ENCODE measurements around the gene ELMOD3. TPM values are rescaled to one million over a fixed set of nuclear protein-coding genes. Genes with fewer than 3 reads are reported as not detected.

Gene ELMOD3
- total RNA-seq, 1 experiment from 2014 or later: 16.2 TPM

DNA sequence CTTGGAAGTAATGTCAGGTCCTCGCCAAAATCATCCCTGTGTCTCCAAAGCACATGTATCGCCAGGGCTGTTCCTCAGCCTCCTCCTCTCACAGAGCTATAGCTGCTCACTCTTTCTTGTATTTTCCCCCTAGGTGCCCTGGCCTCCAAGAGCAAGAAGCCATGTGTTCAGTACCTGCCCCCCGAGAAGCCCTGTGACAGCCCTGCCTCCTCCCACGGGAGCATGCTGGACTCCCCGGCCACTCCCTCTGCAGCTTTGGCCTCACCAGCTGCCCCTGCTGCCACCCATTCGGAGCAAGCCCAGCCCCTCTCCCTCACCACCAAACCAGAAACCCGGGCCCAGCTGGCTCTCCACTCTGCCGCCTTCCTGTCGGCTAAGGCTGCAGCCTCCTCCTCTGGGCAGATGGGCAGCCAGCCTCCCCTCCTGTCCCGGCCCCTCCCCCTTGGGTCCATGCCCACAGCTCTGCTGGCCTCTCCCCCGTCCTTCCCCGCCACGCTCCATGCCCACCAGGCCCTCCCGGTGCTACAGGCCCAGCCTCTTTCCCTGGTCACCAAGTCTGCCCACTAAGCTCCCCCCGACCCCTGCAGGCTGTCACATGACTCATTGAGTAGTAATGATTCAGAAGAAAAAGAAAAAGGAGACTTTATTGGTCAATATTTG is 45.5 kb upstream of the ELMOD3 start:
- Mint-ChIP-seq H3K9me3 (ENCODE audit: unreplicated experiment) (no peaks in the 10 kb centered on the region), H3K36me3 (ENCODE audit: insufficient read depth, unreplicated experiment) (peaks cover 4% of the 10 kb centered on the region), H3K27me3 (ENCODE audit: insufficient read depth, unreplicated experiment) (no peaks in the 10 kb centered on the region), H3K27ac (ENCODE audit: low read depth, unreplicated experiment) (no peak overlapping the region), H3K4me3 (ENCODE audit: unreplicated experiment) (no peak overlapping the region), H3K4me1 (ENCODE audit: insufficient read depth, unreplicated experiment) (peaks cover 6% of the 10 kb centered on the region)
- POLR2A ChIA-PET: interaction anchor here (0.7 kb wide), 1 partner anchor 31 kb away, joined by 3 read pairs; no protein-coding TSS in a partner anchor
- intact Hi-C loops (cut with micrococcal nuclease): no loop called here
- BruUV-seq (replicated peaks): no TSS peak
- DNase-seq (ENCODE audit: unreplicated experiment): no peak
- CTCF ChIA-PET: interaction anchor here (0.5 to 5.0 kb wide), 3 partner anchors 10 to 232 kb away, joined by 3 to 31 read pairs (median 6); no protein-coding TSS in a partner anchor
- TF ChIP-seq, protein P1, sequence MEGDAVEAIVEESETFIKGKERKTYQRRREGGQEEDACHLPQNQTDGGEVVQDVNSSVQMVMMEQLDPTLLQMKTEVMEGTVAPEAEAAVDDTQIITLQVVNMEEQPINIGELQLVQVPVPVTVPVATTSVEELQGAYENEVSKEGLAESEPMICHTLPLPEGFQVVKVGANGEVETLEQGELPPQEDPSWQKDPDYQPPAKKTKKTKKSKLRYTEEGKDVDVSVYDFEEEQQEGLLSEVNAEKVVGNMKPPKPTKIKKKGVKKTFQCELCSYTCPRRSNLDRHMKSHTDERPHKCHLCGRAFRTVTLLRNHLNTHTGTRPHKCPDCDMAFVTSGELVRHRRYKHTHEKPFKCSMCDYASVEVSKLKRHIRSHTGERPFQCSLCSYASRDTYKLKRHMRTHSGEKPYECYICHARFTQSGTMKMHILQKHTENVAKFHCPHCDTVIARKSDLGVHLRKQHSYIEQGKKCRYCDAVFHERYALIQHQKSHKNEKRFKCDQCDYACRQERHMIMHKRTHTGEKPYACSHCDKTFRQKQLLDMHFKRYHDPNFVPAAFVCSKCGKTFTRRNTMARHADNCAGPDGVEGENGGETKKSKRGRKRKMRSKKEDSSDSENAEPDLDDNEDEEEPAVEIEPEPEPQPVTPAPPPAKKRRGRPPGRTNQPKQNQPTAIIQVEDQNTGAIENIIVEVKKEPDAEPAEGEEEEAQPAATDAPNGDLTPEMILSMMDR (IDR thresholded peaks at IDR 0.05; ENCODE audit: unreplicated experiment): no peak

DNA sequence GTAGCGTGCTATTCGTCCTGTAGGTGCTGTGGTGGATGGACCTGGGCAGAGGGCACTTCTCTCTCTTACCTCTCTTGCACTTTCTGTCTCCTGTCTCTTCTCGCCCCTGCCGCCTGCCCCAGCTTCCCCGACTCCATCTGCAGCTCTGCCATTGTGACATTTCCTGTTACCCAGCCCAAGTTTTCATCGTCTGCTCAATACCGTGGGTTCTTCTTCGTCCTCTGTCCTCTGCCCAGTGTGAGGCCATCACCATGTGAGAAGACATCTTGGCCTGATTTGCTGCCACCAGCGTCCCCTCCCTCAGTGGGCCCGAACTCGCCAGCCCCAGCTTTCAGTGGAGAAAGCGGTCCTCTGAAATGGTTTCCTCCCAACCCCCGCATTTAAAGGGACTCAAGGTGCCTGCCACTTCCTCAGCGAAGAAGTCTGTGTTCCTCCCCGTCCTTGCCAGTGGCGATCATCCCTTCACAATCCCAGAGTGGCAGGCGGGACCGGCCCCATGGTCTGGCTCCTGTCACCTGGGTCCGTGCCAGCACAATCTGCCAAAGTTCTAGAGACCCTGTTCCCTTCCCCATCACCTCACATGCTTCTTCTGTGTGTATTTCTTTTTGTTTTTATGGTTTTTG is 44.8 kb upstream of the ELMOD3 start:
- Mint-ChIP-seq H3K9me3 (ENCODE audit: unreplicated experiment) (no peaks in the 10 kb centered on the region), H3K27ac (ENCODE audit: low read depth, unreplicated experiment) (no peak overlapping the region), H3K4me1 (ENCODE audit: insufficient read depth, unreplicated experiment) (peaks cover 11% of the 10 kb centered on the region), H3K27me3 (ENCODE audit: insufficient read depth, unreplicated experiment) (no peaks in the 10 kb centered on the region), H3K36me3 (ENCODE audit: insufficient read depth, unreplicated experiment) (peaks cover 10% of the 10 kb centered on the region), H3K4me3 (ENCODE audit: unreplicated experiment) (no peak overlapping the region)
- DNase-seq (ENCODE audit: unreplicated experiment): no peak
- TF ChIP-seq, protein P1 (IDR thresholded peaks at IDR 0.05; ENCODE audit: unreplicated experiment): no peak
- no TSS peak for BruUV-seq (replicated peaks)
- ChIA-PET POLR2A (interaction anchor here (1.5 kb wide), 1 partner anchor 18 kb away, joined by 7 read pairs; the partner anchor contains the start of gene TGOLN2), CTCF (interaction anchor here (0.5 to 5.0 kb wide), 8 partner anchors 9 to 294 kb away, joined by 3 to 31 read pairs (median 4); no protein-coding TSS in a partner anchor)
- intact Hi-C loops (cut with micrococcal nuclease): loop anchor here (5.0 kb wide), 1 partner anchor 242 kb away; no protein-coding TSS in a partner anchor

DNA sequence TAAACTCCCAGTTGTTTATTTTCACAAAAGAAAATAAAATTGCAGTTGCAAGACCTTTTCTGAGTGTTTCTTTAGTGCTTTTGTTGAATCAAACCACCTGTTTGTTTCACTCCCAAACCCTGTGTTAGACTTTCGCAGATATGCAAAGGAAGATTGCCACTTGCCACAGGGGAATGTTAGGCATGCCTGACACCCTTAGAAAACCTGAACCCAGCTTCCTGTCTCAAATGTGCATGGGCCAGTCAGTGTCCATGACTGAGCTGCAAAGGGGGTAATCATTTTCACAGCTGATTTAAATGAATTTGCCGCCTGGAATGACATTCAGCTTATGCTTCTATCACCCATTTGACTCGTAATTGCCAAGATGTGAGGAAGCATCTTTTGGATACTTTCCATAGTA is 44.2 kb upstream of the ELMOD3 start:
- CTCF ChIA-PET: interaction anchor here (0.6 to 2.0 kb wide), 6 partner anchors 9 to 295 kb away, joined by 3 to 9 read pairs (median 3); no protein-coding TSS in a partner anchor
- no TSS peak for BruUV-seq (replicated peaks)
- DNase-seq (ENCODE audit: unreplicated experiment): no peak
- no peaks in the 10 kb centered on the region for H3K9me3 Mint-ChIP-seq (ENCODE audit: unreplicated experiment)
- H3K4me1 Mint-ChIP-seq (ENCODE audit: insufficient read depth, unreplicated experiment): peaks cover 11% of the 10 kb centered on the region
- H3K27ac Mint-ChIP-seq (ENCODE audit: low read depth, unreplicated experiment): no peak overlapping the region
- H3K27me3 Mint-ChIP-seq (ENCODE audit: insufficient read depth, unreplicated experiment): no peaks in the 10 kb centered on the region
- H3K36me3 Mint-ChIP-seq (ENCODE audit: insufficient read depth, unreplicated experiment): peaks cover 11% of the 10 kb centered on the region
- TF ChIP-seq, protein P1 (IDR thresholded peaks at IDR 0.05; ENCODE audit: unreplicated experiment): no peak
- POLR2A ChIA-PET: interaction anchor here (1.5 kb wide), 1 partner anchor 17 kb away, joined by 7 read pairs; the partner anchor contains the start of gene TGOLN2
- intact Hi-C loops (cut with micrococcal nuclease): loop anchor here (5.0 kb wide), 1 partner anchor 242 kb away; no protein-coding TSS in a partner anchor
- no peak overlapping the region for H3K4me3 Mint-ChIP-seq (ENCODE audit: unreplicated experiment)

DNA sequence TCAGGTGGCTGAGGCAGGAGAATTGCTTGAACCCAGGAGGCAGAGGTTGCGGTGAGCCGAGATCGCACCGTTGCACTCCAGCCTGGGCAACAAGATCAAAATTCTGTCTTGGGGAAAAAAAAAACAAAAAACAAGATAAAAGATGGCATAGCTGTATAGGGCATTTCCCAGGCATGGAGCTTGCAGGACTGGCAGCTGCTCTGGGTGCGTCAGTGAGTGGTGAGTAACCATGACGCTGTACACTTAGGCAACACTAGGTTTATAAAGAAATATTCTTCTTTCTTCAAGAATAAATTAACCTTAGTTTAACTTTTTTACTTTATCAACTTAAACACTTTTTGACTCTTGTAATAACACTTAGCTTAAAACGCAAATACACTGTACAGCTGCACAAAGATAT is 42.2 kb upstream of the ELMOD3 start:
- DNase-seq (ENCODE audit: unreplicated experiment): peak; percentile 84
- CTCF ChIA-PET: interaction anchor here (1.0 to 2.6 kb wide), 4 partner anchors 12 to 387 kb away, joined by 3 to 16 read pairs (median 7); no protein-coding TSS in a partner anchor
- Mint-ChIP-seq H3K4me1 (ENCODE audit: insufficient read depth, unreplicated experiment) (peaks cover 11% of the 10 kb centered on the region), H3K36me3 (ENCODE audit: insufficient read depth, unreplicated experiment) (peaks cover 19% of the 10 kb centered on the region), H3K27me3 (ENCODE audit: insufficient read depth, unreplicated experiment) (no peaks in the 10 kb centered on the region), H3K27ac (ENCODE audit: low read depth, unreplicated experiment) (peak overlapping the region; percentile 79), H3K4me3 (ENCODE audit: unreplicated experiment) (no peak overlapping the region), H3K9me3 (ENCODE audit: unreplicated experiment) (no peaks in the 10 kb centered on the region)
- TF ChIP-seq, protein P1 (IDR thresholded peaks at IDR 0.05; ENCODE audit: unreplicated experiment): no peak
- BruUV-seq (replicated peaks): no TSS peak
- intact Hi-C loops (cut with micrococcal nuclease): loop anchor here (5.0 kb wide), 1 partner anchor 240 kb away; no protein-coding TSS in a partner anchor
- POLR2A ChIA-PET: interaction anchor here (0.6 to 4.3 kb wide), 7 partner anchors 14 to 853 kb away, joined by 3 to 42 read pairs (median 4); partner anchors contain the start of genes SUCLG1 and TGOLN2

Measured in MCF 10A (cell line).